GM18951 (cell line): ENCODE data around the gene AATK.

ENCODE experiments used
- POLR2A ChIP-seq: IDR thresholded peaks from 4 replicates; pipeline ENCODE4 v1.6.1; 2011; ENCODE audit warnings: mild to moderate bottlenecking; ENCODE audit not compliant: insufficient read length, insufficient read depth; ENCODE audit errors: extremely low read depth
- in situ Hi-C: fragments of 300-500 bp; cut with MboI; formaldehyde crosslinking; loops from one replicate; pipeline ENCODE4 v1.12.0; 2022; ENCODE audit warnings: low sequenced_read_pairs, mixed read lengths, inconsistent platforms; ENCODE audit not compliant: unreplicated experiment

The AATK gene

DNA sequence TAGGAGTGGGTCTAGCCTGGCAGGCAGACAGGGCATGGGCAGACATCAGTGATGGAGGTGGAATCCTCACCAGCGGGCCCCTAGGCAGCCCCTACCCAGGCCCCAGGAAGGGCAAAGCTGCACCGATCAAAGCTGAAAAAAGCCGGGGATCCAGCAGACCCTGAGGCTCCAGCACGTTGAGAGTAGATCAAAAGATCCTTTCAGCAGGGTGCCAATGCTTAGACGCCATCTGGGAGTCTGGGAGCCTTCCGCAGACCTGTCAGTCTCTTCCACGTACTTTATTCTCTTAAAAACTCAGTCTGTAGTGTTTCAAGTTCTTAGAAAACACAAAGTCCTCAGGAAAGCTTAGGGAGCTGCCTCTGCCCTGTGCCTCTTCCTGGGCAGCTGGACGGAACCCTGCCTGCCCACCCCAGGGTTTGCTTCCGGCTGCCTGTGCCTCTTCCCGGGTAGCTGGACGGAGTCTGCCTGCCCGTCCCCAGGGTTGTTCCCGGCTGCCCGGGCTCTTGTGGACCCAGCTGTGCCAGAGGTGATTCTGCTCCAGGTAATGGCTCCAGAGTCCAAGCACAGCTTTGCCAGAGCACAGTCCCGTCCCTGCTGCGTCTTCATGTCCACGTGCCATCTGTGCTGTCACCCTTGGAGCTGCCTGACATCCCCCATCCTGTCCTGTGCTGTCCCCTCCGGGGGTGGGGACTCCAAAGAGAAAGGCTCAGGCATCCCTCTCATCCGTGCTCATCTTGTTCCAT, 51.5 kb downstream of the AATK start:
- no peak for TF ChIP-seq POLR2A
- in situ Hi-C loops, result no loop called here

DNA sequence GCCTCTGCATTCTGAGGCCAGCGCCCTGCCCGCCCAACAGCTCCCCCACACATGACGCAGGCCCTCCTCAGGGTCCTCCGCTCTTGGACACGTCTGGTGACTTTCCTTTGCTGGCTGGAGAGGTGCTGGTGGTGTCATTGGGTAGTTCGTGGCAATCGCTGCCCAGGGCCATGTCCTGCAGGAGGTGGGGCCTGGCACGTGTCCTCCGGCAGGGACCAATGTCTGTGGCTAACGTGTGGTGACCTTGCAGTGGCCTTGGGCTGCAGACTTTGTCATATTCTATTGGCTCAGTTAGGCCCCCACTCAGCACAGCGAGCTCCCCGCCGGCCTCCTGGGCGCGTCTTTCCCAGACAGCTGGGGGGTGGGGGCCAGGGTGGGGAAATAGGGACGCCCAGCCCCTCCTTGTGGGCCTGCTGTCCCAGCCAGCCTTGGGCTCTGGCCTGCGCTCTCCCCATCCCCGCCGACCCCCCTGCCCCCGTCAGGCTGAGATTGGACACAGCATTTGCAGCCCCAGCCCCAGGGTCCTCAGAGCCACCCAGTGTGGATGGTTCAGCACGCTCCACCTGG, 52.8 kb downstream of the AATK start:
- no peak for TF ChIP-seq POLR2A
- in situ Hi-C loops, result no loop called here

DNA sequence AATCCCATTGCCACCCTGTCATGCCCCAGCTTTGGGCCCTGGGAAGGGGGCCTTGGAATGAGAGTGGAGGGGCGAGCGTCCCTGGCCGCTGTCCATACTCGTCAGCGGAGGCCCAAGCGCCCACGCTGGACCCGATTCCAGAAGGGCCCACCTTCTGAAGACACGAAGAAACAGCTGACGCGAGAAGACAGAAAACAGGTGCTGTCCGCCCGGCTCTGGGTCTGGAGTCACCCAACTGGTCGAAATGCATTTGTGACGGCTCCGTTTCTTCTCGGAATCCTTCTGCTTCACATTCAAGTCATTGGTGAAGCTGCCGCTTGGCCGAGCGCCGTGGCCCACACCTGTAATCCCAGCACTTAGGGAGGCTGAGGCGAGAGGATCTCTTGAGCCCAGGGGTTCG, 53.6 kb downstream of the AATK start:
- in situ Hi-C loops, result no loop called here
- no peak for TF ChIP-seq POLR2A

DNA sequence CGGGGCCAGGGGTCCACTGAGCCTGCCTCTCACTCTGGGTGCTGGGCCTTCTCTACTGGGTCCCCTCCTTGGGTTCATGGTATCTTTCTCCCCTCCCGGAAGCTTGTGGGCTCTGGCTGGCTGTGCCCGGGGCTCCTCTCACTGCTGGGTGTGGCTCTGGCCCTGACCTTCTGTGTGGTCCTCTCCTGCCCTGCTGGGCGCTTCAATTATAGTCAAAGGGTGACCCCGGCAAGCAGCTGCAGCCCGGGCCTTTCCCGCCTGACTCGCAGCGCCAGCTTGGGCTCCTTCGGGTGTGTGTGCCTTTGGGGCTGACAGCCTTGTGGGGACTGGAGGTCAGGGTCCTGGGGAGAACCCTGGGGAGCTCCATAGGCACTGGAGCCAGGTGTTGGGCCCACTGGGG, 55.0 kb downstream of the AATK start:
- in situ Hi-C loops, result no loop called here
- TF ChIP-seq POLR2A, result no peak

DNA sequence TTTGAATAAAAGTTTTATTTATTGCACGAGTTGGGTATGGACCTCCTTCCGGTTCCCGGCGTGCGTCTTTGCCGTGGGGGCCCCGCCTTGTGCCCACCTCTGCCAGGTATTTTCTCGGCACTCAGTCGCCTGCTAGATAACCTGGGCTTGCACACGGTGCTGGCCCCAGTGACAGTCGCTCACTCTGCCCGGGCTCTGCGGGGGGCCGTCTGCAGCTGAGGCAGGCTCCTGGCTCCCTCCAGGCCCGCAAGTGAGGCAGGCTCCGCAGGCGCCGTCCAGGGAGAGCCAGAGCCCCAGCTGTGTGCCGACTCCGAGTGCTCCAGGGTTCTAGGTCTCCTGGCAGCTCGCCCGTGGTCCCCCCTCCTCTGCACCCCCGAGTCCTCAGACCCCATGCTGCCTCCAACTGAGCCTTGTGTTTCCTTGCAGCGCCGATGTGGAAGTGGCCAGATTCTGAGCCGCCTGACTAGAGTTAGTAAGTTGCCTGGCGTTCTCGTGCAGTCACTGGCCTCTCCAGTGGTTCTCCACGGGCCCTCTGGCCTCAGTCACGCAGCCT, 55.5 kb downstream of the AATK start:
- in situ Hi-C loops, result no loop called here
- no peak for TF ChIP-seq POLR2A

DNA sequence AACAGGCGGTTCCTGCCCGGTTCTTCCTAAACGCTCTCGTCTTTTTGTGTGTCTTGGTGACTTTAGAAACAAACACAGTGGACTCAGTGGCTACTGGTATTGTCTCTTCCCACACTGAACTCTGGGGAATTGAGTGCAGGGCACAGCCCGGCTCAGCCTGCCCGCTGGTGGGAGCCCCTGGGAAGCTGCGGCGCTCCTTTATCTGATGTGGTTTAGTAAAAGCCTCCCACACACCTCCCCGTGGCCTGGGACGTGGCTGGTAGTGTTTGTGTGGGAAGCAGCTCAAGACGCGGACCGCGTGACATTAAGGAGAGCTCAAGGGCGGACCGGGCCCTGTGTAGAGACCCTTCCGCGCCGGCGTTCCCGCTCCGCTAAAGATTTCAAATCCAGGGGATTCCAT, 56.1 kb downstream of the AATK start:
- no peak for TF ChIP-seq POLR2A
- in situ Hi-C loops, result no loop called here

DNA sequence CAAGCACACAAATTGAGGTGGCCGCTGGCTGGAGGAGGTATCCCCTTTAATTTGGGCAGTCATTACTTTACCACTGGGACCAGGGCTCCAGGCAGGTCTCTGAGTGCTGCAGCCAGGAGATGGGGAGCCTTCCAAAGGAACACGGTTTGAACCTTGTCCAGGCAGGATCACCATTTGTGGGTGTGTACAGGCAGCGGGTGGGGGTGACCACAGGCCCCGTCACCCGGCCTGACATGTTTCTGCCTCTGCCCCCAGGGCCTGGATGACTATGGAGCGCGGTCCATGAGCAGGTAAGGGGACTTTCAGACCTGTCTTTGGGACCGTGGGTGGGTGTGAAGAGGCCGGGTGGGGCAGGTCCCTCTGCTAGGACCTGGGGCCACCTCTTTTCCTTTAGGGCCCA, 57.8 kb downstream of the AATK start:
- no peak for TF ChIP-seq POLR2A
- in situ Hi-C loops, result no loop called here

DNA sequence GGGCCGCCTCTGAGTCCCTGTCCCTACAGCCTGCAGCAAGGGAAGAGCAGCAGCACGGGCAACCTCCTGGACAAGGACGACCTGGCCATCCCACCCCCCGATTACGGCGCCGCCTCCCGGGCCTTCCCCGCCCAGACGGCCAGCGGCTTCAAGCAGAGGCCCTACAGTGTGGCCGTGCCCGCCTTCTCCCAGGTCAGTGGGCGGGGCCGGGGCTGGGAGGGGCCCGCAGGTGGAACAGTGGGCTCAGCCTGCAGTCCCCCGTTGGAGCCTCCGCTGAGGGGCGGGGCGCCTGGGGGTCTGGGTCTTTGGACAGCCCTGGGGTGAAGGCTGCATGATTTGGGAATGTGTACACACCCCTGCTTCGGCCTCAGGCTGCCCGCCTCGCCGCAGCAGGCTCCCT, 59.3 kb downstream of the AATK start:
- in situ Hi-C loops, result no loop called here
- TF ChIP-seq POLR2A, result no peak

DNA sequence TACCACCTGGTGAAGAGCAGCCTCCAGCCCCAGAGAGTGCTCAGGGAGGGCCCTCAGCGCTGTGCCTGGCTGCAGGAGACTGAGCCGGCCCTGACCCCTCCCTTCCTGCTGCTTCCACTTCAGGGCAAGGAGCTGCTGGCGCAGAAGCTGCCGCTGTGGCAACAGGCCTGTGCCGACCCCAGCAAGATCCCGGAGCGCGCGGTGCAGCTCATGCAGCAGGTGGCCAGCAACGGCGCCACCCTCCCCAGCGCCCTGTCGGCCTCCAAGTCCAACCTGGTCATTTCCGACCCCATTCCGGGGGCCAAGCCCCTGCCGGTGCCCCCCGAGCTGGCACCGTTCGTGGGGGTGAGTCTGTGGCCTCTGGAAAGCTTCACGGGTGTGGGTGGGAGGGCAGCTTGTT, 62.6 kb downstream of the AATK start:
- TF ChIP-seq POLR2A, result no peak

DNA sequence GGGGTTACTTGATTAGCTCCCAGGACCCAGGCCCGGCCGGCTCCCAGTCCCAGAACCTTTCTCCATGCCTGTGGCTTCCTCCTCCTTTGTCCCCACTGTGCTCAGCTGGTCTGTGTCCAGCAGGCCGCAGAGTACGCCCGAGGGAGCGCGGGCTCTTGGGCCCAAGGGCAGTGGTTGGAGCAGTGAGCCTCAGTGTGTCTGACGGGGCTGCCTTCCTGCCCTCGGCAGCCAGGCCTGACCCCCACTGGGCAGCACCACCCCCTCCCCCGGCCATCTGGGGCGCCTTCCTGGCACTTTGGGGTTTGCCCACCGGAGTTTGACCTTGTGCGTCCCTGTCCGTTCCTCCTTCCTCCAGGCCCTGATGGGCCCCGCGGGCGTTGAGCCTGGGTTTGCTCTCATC, 63.2 kb downstream of the AATK start:
- in situ Hi-C loops, result no loop called here
- no peak for TF ChIP-seq POLR2A

More for the DNA sequence above, 62.6 kb downstream of the AATK start:
- in situ Hi-C loops, result no loop called here

DNA sequence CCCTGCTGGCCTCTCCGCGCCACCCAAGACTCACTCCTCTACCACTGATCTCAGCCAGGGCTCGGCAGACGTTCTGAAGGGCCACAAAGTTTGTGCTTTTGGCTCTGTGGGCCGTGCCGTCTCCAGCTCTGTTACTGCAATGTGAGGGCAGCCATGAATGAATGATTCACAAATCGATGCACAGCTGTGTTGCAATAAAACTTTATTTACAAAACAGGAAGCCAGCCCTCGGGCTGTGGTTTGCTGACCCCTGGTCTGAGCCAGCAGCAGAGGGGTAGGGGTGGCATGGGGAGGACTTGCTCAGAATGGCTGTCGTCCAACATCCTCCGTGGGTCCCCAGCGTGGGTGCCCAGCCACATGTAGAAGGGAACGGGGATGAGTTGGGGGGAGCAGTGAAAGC, 63.7 kb downstream of the AATK start:
- no peak for TF ChIP-seq POLR2A
- in situ Hi-C loops, result no loop called here

DNA sequence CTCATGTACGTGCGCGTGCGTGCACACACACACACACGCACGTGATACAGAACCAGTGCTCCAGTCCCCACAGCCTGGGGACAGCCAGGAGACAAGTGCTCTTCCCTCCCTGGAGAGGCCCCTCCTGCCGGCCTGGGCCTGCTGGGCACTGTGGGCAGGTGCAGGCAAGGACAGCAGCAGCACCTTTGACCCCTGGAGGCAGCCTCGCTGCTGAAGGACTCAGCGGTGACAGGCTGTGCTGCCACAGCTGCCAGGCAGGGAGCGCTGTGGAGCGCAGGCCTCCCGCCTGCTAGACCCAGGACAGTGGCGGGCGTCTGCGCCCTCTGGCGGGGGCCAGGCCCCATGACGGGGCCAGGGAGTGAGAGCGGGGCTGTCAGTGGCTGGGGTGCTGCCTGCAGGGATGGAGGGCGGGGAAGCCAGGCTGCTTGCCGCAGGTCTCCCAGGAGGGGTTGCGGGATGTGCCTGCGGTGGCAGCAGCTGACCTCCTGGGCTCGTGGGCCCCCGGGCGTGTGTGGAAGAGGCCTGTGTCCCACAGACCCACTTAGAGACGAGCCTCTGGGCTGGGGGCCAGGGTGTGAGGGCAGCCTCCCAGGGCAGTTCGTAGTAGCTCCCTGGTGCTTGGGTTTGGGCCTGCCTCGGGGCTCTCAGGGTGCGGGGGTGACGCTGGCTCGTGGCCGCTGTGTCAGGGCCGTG, 64.3 kb downstream of the AATK start:
- in situ Hi-C loops, result no loop called here
- TF ChIP-seq POLR2A, result no peak

DNA sequence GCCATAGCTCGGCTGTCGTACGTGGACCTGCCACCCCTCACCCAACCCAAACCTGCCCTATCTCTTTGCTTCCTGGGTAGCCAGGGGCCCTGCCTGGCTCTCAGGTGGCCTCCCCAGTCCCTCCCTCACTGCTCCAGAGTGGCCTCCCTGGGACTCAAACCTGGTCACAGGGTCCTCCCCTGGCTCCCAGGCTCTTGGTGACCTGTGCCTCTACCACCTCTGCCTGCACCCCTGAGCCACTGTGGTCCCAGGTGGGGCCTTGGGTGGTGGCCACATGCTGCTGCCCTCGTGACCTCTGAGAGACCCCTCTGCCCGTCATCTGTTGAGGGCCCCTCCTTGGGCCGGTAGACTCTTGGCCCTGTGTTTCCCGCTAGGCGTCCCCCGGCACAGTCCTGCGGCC, 65.4 kb downstream of the AATK start:
- no peak for TF ChIP-seq POLR2A
- in situ Hi-C loops, result no loop called here

DNA sequence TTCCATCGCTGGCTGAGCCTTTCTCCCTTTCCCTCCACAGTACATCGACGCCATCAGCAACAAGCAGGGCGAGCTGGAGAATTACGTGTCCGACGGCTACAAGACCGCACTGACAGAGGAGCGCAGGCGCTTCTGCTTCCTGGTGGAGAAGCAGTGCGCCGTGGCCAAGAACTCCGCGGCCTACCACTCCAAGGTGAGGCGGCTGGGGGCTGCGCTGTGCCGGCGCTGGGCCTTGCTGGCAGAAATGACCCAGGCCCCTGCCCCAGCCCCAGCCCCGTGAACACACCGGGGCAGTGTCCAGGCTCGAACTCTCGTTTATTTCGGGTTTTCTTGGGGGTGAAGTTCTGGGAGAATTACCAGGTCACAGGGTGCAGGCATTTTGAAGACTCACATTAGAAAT, 66.1 kb downstream of the AATK start:
- in situ Hi-C loops, result no loop called here
- no peak for TF ChIP-seq POLR2A
